GM19452 (cell line): ENCODE results near the gene FSD1.
"Not testable (repeated sequence)": the region's sequence is repeated elsewhere in the genome, so short reads cannot be mapped to it uniquely, and the experiment has no call there.

ENCODE experiments used
- ATAC-seq: cut with Tn5 transposase; IDR thresholded peaks from one replicate; pipeline ENCODE4 v1.9.1; 2021; ENCODE audit not compliant: unreplicated experiment

The FSD1 gene

GRCh38 chr19:4304538-4305256 lies at the start of gene FSD1:
Gene FSD1 (plus strand): TSS chr19:4304598. CDS start chr19:4304747, 149 bp downstream.
- ATAC-seq: no peak

DNA sequence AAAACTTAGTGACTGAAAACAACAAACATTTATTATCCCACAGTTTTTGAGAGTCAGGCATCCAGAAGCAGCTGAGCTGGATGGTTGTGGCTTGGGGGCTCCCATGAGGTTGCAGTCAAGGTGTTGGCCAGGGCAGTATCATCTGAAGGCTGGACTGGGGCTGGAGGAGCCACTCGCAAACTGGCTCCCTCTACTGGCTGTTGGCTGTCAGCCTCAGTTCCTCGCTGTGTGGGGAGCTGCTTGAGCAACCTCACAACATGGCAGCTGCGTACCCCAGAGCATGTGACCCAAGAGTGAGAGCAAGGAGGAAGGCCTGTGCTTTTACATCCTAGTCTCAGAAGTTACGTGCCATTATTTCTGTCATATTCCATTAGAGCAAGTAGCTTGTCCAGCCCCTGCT lies 47.8 kb upstream of the FSD1 start:
- no peak for ATAC-seq

GRCh38 chr19:4257025-4257424 lies 47.4 kb upstream of the FSD1 start:
- no peak for ATAC-seq

GRCh38 chr19:4258181-4258580 lies 46.2 kb upstream of the FSD1 start:
- ATAC-seq: no peak

- ATAC-seq: no peak
Observed at GRCh38 chr19:4260613-4261191, 43.7 kb upstream of the FSD1 start.

- no peak for ATAC-seq
Observed at GRCh38 chr19:4264812-4265211, 39.6 kb upstream of the FSD1 start.

DNA sequence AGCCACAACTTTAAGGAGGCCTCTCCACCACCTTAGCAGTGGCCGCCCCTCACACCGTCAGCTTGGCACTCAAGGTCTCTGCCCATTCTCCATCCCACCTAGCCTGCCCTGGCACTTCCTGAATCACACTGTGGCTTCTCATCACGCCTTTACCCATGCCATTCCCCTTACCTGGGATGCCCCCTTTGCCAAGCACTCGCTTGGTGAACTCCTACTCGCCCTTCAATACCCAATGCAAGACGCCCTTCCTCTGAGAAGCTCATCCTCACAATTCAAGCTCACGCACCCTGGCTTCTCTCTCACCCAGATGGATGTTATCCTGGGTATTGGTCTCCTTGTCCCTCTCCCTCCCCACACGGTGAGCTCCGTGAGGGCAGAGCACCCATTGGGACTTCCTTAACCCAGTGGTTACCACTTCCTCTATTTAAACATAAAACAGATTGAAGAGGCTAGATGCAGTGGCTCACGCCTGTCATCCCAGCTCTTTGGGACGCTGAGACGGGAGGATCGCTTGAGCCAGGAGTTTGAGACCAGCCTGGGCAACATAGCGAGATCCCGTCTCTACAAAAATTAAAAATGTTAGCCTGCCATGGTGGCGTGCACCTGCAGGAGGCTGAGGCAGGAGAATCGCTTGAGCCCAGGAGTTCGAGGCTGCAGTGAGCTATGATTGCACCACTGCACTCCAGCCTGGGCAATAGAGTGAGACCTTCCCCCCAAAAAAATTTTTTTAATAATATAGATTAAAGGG lies 38.0 kb upstream of the FSD1 start:
- no peak for ATAC-seq

DNA sequence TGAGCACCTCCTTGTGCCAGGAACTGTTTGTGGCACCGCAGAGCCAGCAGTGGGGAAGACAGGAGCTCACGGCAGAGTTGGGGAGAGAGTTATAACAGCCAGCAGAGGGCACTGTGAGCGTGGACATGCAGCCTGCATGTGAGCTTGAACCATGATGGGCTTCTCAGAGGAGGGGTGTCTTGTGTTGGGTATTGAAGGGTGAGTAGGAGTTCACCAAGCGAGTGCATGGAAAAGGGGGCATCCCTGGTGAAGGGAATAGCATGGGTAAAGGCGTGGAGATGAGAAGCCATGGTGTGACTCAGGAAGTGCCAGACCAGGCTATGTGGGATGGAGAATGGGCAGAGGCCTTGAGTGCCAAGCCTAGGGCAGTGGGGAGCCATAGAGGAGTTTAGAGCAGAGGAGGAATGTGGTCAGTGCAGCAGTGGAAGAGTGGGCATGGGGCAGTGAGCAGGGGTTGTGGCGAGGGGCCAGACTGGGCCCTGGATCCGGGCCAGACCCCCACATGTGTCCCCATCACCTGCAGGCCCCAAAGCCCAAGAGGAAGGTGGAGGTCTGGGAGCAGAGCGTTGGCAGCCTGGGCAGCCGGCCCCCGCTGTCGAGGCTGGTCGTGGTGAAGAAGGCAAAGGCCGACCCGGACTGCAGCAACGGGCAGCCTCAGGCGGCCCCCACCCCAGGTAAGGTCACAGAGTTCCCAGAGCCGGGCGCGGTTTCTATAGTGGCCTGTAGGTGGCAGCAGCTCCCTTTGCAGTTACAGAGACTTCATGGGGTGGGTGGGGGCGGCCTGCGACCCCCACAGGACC lies 37.1 kb upstream of the FSD1 start:
- ATAC-seq: no peak

- ATAC-seq: no peak
Observed at GRCh38 chr19:4267901-4268815, 36.2 kb upstream of the FSD1 start.

DNA sequence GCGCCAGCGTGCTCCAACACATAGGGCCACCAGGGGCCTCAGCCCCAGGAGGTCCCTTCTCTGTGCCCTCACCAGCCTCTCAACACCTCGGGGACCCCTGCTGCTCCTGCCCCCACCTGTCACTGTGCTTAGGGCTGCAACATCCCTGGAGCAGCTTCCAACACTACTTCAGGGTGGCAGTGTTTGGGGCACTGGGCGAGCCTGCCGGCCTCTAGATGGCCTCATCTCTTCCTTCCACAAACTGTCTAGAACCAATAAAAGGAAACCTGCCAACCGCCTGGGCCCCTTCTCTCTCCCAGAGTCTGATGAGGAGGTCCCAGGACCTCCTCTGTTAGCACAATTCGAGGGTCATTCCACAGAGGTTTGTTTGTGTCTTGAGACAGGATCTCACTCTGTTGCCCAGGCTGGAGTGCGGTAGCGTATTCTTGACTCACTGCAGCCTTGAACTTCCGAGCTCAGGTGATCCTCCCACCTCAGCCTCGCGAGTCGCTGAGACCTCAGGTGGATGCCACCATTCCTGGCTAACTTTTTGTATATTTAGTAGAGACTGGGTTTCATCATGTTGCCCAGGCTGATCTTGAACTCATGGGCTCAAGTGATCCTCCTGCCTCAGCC lies 35.5 kb upstream of the FSD1 start:
- no peak for ATAC-seq

- ATAC-seq: no peak
Observed at GRCh38 chr19:4272894-4273293, 31.5 kb upstream of the FSD1 start.

GRCh38 chr19:4274321-4274686 lies 30.1 kb upstream of the FSD1 start:
- not testable (repeated sequence) for ATAC-seq

DNA sequence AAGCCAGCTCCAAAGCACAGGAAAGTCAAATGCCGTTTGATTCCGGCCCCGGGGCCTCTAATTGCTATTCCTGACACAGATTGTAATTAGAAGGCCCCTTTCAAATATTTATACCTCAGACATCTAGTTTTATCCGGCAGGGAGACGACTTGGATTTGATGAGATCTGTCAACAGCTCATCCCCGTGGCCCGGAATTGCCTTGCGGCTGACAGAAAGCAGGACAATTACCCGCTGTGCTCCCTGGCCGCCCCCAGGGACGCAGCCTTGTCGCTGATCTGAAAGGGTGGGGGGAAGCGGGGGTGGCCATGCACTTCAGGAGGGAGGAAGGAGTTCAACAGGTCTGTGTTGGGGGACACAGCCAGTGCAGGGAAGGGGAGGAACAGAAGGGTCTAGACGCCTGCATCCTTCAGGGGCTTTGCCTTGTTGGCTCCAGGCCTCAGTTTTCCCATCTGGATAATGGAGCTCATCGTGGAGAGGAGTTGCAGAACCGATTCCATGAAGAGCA lies 27.2 kb upstream of the FSD1 start:
- ATAC-seq: no peak

DNA sequence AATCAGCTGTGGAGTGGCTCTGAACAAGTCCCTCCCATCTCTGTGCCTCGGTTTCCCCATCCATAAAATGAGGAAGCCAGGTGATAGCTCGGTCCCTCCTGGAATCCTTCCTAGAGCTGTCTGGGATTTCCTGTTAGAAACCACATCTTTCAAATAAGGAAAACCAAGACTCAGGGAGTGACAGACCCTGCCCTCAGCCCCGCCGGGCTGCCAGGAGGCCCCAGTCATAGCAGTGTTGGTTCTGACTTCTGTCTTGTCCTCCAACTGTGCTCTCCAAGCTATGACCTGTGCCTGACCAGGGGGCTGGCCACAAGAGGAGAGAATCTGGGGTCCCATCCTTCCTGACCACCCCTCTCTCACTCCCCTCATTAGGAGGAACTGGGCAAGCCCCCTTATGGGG lies 26.4 kb upstream of the FSD1 start:
- no peak for ATAC-seq

- no peak for ATAC-seq
Observed at GRCh38 chr19:4278419-4279266, 25.8 kb upstream of the FSD1 start, which contains the start of gene SHD. Gene SHD (plus strand): TSS chr19:4279266. CDS start chr19:4280064, 798 bp downstream.

DNA sequence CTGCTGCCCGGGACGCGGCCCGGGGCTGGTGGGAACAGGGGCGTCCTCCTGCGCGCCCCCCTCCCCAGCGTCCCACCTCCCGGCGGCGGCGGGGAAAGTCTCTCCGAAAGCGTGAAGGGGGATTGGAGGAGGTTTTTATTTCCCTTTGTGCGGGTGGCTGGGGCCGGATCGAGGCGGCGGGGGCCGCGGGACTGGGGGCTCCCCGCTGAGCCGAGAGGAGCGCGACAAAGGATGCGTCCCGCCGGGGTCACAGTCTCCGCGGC lies 25.2 kb upstream of the FSD1 start:
- no peak for ATAC-seq

- ATAC-seq: no peak
Observed at GRCh38 chr19:4279530-4280422, 24.6 kb upstream of the FSD1 start.
